Measurements from ENCODE around the gene DUSP8. TPM values are rescaled to one million over a fixed set of nuclear protein-coding genes. Genes with fewer than 3 reads are reported as not detected.

DUSP8 gene
- polyA plus RNA-seq, 1 of the 3 experiments (the other 2 are of a cell fraction), result 2.0 TPM

GRCh38 chr11:1540074-1540473 is 32.0 kb downstream of the DUSP8 start:
- WGBS (ENCODE audit: low lambda C conversion rate), result 75% methylated on average over 6 of the region's 6 CpGs
- CTCF ChIA-PET, result interaction anchor here (10.5 kb wide), 1 partner anchor 32 kb away, joined by 398 read pairs; the partner anchor contains the start of gene DUSP8
- no peak overlapping the region for H3K9ac ChIP-seq

GRCh38 chr11:1538153-1538552 is 33.9 kb downstream of the DUSP8 start:
- Histone ChIP-seq H3K27ac (ENCODE audit: low read depth in 2 of 2, low read length in 1 of 2) (no peak overlapping the region), H3K79me2 (ENCODE audit: insufficient read depth) (peaks cover 44% of the 10 kb centered on the region), H3K27me3 (ENCODE audit: insufficient read depth) (peaks cover 7% of the 10 kb centered on the region; the same call in 1 of the 2 replicates), H3K36me3 (replicated peaks in 1 of 2; ENCODE audit: control insufficient read depth in 1 of 2, insufficient read depth in 2 of 2, low read length in 1 of 2) (peaks cover 0 to 6% of the 10 kb centered on the region in 2 experiments), H4K20me1 (ENCODE audit: insufficient read depth) (peaks cover 40% of the 10 kb centered on the region), H3K9me3 (no peaks in the 10 kb centered on the region), H3K9ac (no peak overlapping the region), H3F3A (replicated peaks; ENCODE audit: insufficient read depth) (no peaks in the 10 kb centered on the region), H2AFZ (ENCODE audit: low read depth) (no peak overlapping the region), H3K9me2 (no peaks in the 10 kb centered on the region), H3K4me2 (no peak overlapping the region), H3K4me3 (ENCODE audit: low read depth in 2 of 2, low read length in 1 of 2) (no peak overlapping the region), H3K4me1 (ENCODE audit: control insufficient read depth in 1 of 2, insufficient read depth in 2 of 2, low read depth in 1 of 2, low read length in 1 of 2) (no peaks in the 10 kb centered on the region; a peak in 1 of 4 replicates)
- POLR2A ChIA-PET, result no interaction called here
- TF ChIP-seq YY1 (IDR thresholded peaks at IDR 0.05; ENCODE audit: low read depth) (no peak), RXRA (IDR thresholded peaks at IDR 0.05; ENCODE audit: borderline replicate concordance, low read depth) (no peak), IRF3 (IDR thresholded peaks at IDR 0.05; ENCODE audit: low read depth, low read length) (no peak), MAX (IDR thresholded peaks at IDR 0.05; ENCODE audit: low read depth) (no peak), CHD2 (IDR thresholded peaks at IDR 0.05; ENCODE audit: low read length, partially characterized antibody) (no peak), ZBTB33 (IDR thresholded peaks at IDR 0.05; ENCODE audit: borderline replicate concordance, low read depth) (no peak), FOXJ3 (CRISPR knock-in tag; IDR thresholded peaks at IDR 0.05) (no peak), RCOR1 (IDR thresholded peaks at IDR 0.05; ENCODE audit: low read length) (no peak), MXI1 (IDR thresholded peaks at IDR 0.05; ENCODE audit: low read depth, low read length) (no peak), SMC3 (IDR thresholded peaks at IDR 0.05; ENCODE audit: low read depth, low read length) (no peak), RFX5 (IDR thresholded peaks at IDR 0.05; ENCODE audit: low read length) (no peak)
- WGBS (ENCODE audit: low lambda C conversion rate), result 55% methylated on average over 5 of the region's 5 CpGs
- no peak for DNase-seq
- CTCF ChIA-PET, result interaction anchor here (0.8 to 4.2 kb wide), 4 partner anchors 8 to 91 kb away, joined by 3 to 17 read pairs (median 7); no protein-coding TSS in a partner anchor

More at GRCh38 chr11:1540074-1540473, 32.0 kb downstream of the DUSP8 start:
- peaks cover 7% of the 10 kb centered on the region; the same call in 1 of the 2 replicates for H3K27me3 ChIP-seq (ENCODE audit: insufficient read depth)
- peaks cover 24% of the 10 kb centered on the region for H4K20me1 ChIP-seq (ENCODE audit: insufficient read depth)
- H3K27ac ChIP-seq (ENCODE audit: low read depth in 2 of 2, low read length in 1 of 2), result no peak overlapping the region
- peaks cover 0 to 6% of the 10 kb centered on the region in 2 experiments for H3K36me3 ChIP-seq (replicated peaks in 1 of 2; ENCODE audit: control insufficient read depth in 1 of 2, insufficient read depth in 2 of 2, low read length in 1 of 2)
- H3K9me2 ChIP-seq, result no peaks in the 10 kb centered on the region
- H3K4me3 ChIP-seq (ENCODE audit: low read depth in 2 of 2, low read length in 1 of 2), result no peak overlapping the region
- DNase-seq, result no peak
- H3F3A ChIP-seq (replicated peaks; ENCODE audit: insufficient read depth), result no peaks in the 10 kb centered on the region
- no peaks in the 10 kb centered on the region for H3K4me1 ChIP-seq (ENCODE audit: control insufficient read depth in 1 of 2, insufficient read depth in 2 of 2, low read depth in 1 of 2, low read length in 1 of 2)
- no peaks in the 10 kb centered on the region for H3K9me3 ChIP-seq
- H3K4me2 ChIP-seq, result no peak overlapping the region
- H2AFZ ChIP-seq (ENCODE audit: low read depth), result no peak overlapping the region
- TF ChIP-seq CHD2 (IDR thresholded peaks at IDR 0.05; ENCODE audit: low read length, partially characterized antibody), result no peak
- no peak for TF ChIP-seq JUND (IDR thresholded peaks at IDR 0.05)
- POLR2A ChIA-PET, result no interaction called here
- H3K79me2 ChIP-seq (ENCODE audit: insufficient read depth), result peaks cover 25% of the 10 kb centered on the region
